Kasumi-1 (cell line): ENCODE measurements around the gene ARL5B.
A peak's percentile ranks its signal among the peaks of the same experiment; 100 is the strongest.
"Not testable (repeated sequence)": the region's sequence is repeated elsewhere in the genome, so short reads cannot be mapped to it uniquely, and the experiment has no call there.

Experiments
- DNase-seq, 2 experiments: peaks; one replicate each; lab custom pipeline; 2025; lab: John Stamatoyannopoulos, UW

ARL5B gene

GRCh38 chr10:18659125-18659818 lies at the start of gene ARL5B:
TSS of gene ARL5B (plus strand) at chr10:18659431. CDS start at chr10:18659638, 207 bp downstream.
- DNase-seq = peak; percentile 95

GRCh38 chr10:18610517-18610916 lies 48.7 kb upstream of the ARL5B start:
- no peak for DNase-seq

GRCh38 chr10:18611168-18611567 lies 48.1 kb upstream of the ARL5B start:
- DNase-seq = no peak

GRCh38 chr10:18615618-18616017 lies 43.6 kb upstream of the ARL5B start:
- DNase-seq = no peak

GRCh38 chr10:18616337-18616736 lies 42.9 kb upstream of the ARL5B start:
- DNase-seq = peak in 1 of 2 experiments; percentile 15

- DNase-seq = no peak
Measured at GRCh38 chr10:18619016-18619415, 40.2 kb upstream of the ARL5B start.

GRCh38 chr10:18620856-18621255 lies 38.4 kb upstream of the ARL5B start:
- no peak for DNase-seq

GRCh38 chr10:18623671-18624070 lies 35.6 kb upstream of the ARL5B start:
- not testable (repeated sequence) for DNase-seq

- no peak for DNase-seq
Measured at GRCh38 chr10:18625886-18626285, 33.3 kb upstream of the ARL5B start.

GRCh38 chr10:18627452-18628018 lies 31.7 kb upstream of the ARL5B start:
- DNase-seq = peak in 1 of 2 experiments; percentile 26

GRCh38 chr10:18632500-18632899 lies 26.7 kb upstream of the ARL5B start:
- DNase-seq = not testable (repeated sequence)

- no peak for DNase-seq
Measured at GRCh38 chr10:18635995-18636394, 23.2 kb upstream of the ARL5B start.

GRCh38 chr10:18637400-18637799 lies 21.8 kb upstream of the ARL5B start:
- DNase-seq = not testable (repeated sequence)

GRCh38 chr10:18639719-18640118 lies 19.5 kb upstream of the ARL5B start:
- not testable (repeated sequence) for DNase-seq

GRCh38 chr10:18647151-18647550 lies 12.1 kb upstream of the ARL5B start:
- DNase-seq = no peak

- DNase-seq = no peak
Measured at GRCh38 chr10:18647945-18648344, 11.3 kb upstream of the ARL5B start.

GRCh38 chr10:18649364-18649959 lies 9.8 kb upstream of the ARL5B start:
- DNase-seq = peak; percentile 24 to 53

- peak; percentile 38 to 41 for DNase-seq
Measured at GRCh38 chr10:18650404-18650997, 8.7 kb upstream of the ARL5B start.

- DNase-seq = peak; percentile 94 to 96
Measured at GRCh38 chr10:18651324-18652007, 7.8 kb upstream of the ARL5B start, which contains the start of gene NSUN6. TSS of gene NSUN6 (minus strand) at chr10:18651587. CDS start at chr10:18651203, 384 bp downstream.

GRCh38 chr10:18653112-18653511 lies 6.1 kb upstream of the ARL5B start:
- DNase-seq = no peak

- DNase-seq = no peak
Measured at GRCh38 chr10:18656724-18657123, 2.5 kb upstream of the ARL5B start.
